ENCODE results near the gene ACACA. TPM values are rescaled to one million over a fixed set of nuclear protein-coding genes. Genes with fewer than 3 reads are reported as not detected.
A peak's percentile ranks its signal among the peaks of the same experiment; 100 is the strongest.

The ACACA gene
- total RNA-seq, 4 donors from 2014 or later = 28.7 to 72.7 (median 42.2) TPM

DNA sequence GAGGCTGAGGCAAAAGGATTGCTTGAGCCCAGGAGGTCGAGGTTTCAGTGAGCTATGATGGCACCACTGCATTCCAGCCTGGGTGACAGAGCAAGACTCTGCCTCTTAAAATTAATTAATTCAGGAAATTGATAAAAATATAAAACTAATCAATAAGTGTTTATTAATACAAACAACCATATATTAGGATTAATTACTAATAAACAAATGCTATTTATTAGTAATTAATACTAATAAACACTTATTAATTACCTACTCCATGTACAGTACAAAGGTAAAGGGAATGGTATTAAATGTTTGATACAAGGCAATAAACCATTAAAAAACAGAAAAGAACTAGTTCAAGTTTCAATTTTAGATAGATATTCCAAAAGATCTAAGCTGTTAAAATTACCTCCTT is 150.0 kb downstream of the ACACA start:
- no peak for DNase-seq (ENCODE audit: low spot score)
- no peak for ATAC-seq (ENCODE audit: low FRiP score)
- no peak for TF ChIP-seq CTCF (IDR thresholded peaks at IDR 0.05)

GRCh38 chr17:37255432-37255831 is 151.2 kb downstream of the ACACA start:
- no peak for TF ChIP-seq CTCF (IDR thresholded peaks at IDR 0.05)
- DNase-seq (ENCODE audit: low spot score) (no peak), ATAC-seq (ENCODE audit: low FRiP score) (no peak)

GRCh38 chr17:37247825-37248224 is 158.8 kb downstream of the ACACA start:
- no peak for TF ChIP-seq CTCF (IDR thresholded peaks at IDR 0.05)
- no peak for ATAC-seq (ENCODE audit: low FRiP score)
- DNase-seq (ENCODE audit: low spot score) = no peak

- TF ChIP-seq CTCF (IDR thresholded peaks at IDR 0.05) = no peak
- ATAC-seq (ENCODE audit: low FRiP score) = no peak
- DNase-seq (ENCODE audit: low spot score) = no peak
These were observed 160.6 kb downstream of the ACACA start for GRCh38 chr17:37246085-37246484.

DNA sequence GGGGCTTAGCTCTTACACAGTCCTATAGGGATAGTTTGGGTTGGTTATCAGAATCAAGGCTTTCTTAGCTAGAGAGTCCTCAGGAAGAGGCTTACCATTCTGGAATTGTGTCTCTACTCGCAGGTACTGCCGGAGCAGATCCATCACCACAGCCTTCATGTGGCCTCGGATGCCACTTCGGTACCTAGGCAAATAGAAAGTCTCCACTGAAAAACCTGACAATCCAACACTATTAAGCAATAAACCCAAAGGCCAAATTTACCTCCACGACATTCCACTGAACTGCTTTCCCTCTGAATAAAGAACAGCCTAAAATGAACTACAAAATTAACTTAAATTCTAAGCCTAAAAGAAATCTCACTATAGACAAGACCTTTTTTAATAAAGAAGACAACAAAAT is 166.3 kb downstream of the ACACA start:
- TF ChIP-seq CTCF (IDR thresholded peaks at IDR 0.05) = no peak
- ATAC-seq (ENCODE audit: low FRiP score) (no peak), DNase-seq (ENCODE audit: low spot score) (no peak)

DNA sequence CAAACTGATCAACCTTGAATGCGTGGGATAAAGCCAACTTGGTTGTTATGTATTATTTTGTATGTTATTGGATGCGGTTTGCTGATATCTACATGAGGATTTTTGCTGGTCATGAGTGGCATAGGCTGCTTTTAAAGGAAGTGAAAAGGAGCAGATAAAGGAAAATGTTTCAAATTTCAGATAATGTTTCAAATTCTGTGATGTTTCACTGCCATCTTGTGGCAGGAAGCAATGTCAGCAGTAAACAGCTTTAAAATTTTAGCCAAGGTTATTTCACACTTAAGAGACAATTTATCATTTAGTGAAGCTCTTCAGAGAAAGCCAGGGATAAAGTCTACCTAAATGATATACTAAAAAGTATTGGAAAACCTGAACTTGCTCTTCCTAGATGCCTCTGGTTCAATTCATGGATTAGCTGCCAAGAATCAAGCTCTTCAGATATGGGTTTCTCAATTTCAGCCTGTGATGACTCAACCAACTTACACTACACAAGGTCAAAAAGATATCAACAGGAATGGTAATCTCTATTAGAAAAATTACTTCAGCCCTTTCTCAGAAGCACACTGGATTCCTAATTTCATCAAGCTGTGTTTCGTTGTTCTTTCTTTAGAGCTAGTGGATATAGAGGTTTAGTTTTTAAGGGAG is 166.8 kb downstream of the ACACA start:
- ATAC-seq (ENCODE audit: low FRiP score) (peak; percentile 79), DNase-seq (ENCODE audit: low spot score) (no peak)
- no peak for TF ChIP-seq CTCF (IDR thresholded peaks at IDR 0.05)

DNA sequence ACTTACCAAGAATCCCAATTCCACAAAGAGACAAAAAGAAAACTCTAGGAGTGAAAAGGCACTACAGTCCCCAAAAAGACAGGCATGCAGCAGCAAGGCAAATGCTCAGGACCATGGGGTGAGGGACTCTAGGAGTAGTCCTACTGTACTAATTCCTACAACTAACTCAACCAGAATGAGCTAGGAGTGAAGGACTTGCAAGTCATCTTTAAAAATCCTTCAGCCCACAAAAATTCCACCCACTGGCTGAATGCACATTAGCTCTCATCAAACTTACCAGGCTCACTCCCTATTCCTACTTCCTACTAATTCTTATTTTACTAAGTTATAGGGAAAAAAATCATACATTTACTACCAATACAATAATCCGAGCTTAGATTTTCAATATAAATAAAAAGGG is 172.5 kb downstream of the ACACA start:
- ATAC-seq (ENCODE audit: low FRiP score) = no peak
- no peak for DNase-seq (ENCODE audit: low spot score)

More for the DNA sequence above, 172.5 kb downstream of the ACACA start:
- no peak for TF ChIP-seq CTCF (IDR thresholded peaks at IDR 0.05)
